Measurements from ENCODE around the gene KRTAP3-2. TPM values are rescaled to one million over a fixed set of nuclear protein-coding genes. Genes with fewer than 3 reads are reported as not detected.

KRTAP3-2 gene
- total RNA-seq, 4 donors from 2014 or later = not detected

- ATAC-seq (no peak), DNase-seq (no peak)
- intact Hi-C loops (cut with DNase I; ENCODE audit: low total_unique reads) (no loop called here), in situ Hi-C loops (cut with MboI; ENCODE audit: low sequenced_read_pairs in 4 of 4) (loop anchor here in 2 of 4 donors (25.0 kb wide), 2 partner anchors 98 to 102 kb away; partner anchors contain the start of genes KRT12 (in 1 of the 2), KRTAP2-2 (in 1 of the 2), KRTAP2-3 (in 1 of the 2) and KRTAP2-4 (in 1 of the 2))
- Histone ChIP-seq H3K4me3 (no peak overlapping the region), H3K27ac (no peak overlapping the region), H3K36me3 (no peaks in the 10 kb centered on the region), H3K9me3 (no peaks in the 10 kb centered on the region), H3K27me3 (no peaks in the 10 kb centered on the region), H3K4me1 (no peaks in the 10 kb centered on the region)
- TF ChIP-seq CTCF (IDR thresholded peaks at IDR 0.05 in 4 of 5, conservative IDR thresholded peaks at IDR 0.05 in 1 of 5) (no peak), POLR2A (IDR thresholded peaks at IDR 0.05) (no peak)
These were observed 39.6 kb downstream of the KRTAP3-2 start for GRCh38 chr17:40960144-40960543.

- H3K27ac ChIP-seq = no peak overlapping the region
- ATAC-seq (no peak), DNase-seq (no peak)
- H3K27me3 ChIP-seq = no peaks in the 10 kb centered on the region
- no peak overlapping the region for H3K4me3 ChIP-seq
- no peaks in the 10 kb centered on the region for H3K9me3 ChIP-seq
- H3K4me1 ChIP-seq = peaks cover 0 to under 1% of the 10 kb centered on the region in 2 donors
- intact Hi-C loops (cut with DNase I; ENCODE audit: low total_unique reads) = no loop called here
- no peak for TF ChIP-seq POLR2A (IDR thresholded peaks at IDR 0.05)
- no peak for TF ChIP-seq CTCF (IDR thresholded peaks at IDR 0.05 in 4 of 5, conservative IDR thresholded peaks at IDR 0.05 in 1 of 5)
- in situ Hi-C loops (cut with MboI; ENCODE audit: low sequenced_read_pairs in 4 of 4) = loop anchor here in 2 of 4 donors (25.0 kb wide), 2 partner anchors 96 to 104 kb away; partner anchors contain the start of genes KRT12 (in 1 of the 2), KRTAP2-2 (in 1 of the 2), KRTAP2-3 (in 1 of the 2) and KRTAP2-4 (in 1 of the 2)
- H3K36me3 ChIP-seq = no peaks in the 10 kb centered on the region
These were observed 41.4 kb downstream of the KRTAP3-2 start for GRCh38 chr17:40958086-40958953.

GRCh38 chr17:40956401-40957254 lies 43.1 kb downstream of the KRTAP3-2 start:
- no peaks in the 10 kb centered on the region for H3K36me3 ChIP-seq
- no peaks in the 10 kb centered on the region for H3K27me3 ChIP-seq
- H3K4me3 ChIP-seq = no peak overlapping the region
- no peak for ATAC-seq
- intact Hi-C loops (cut with DNase I; ENCODE audit: low total_unique reads) (no loop called here), in situ Hi-C loops (cut with MboI; ENCODE audit: low sequenced_read_pairs in 4 of 4) (loop anchor here in 2 of 4 donors (25.0 kb wide), 2 partner anchors 94 to 106 kb away; partner anchors contain the start of genes KRT12 (in 1 of the 2), KRTAP2-2 (in 1 of the 2), KRTAP2-3 (in 1 of the 2) and KRTAP2-4 (in 1 of the 2))
- no peak for DNase-seq
- no peak overlapping the region for H3K27ac ChIP-seq
- peaks cover 10 to 13% of the 10 kb centered on the region in 2 donors for H3K4me1 ChIP-seq
- H3K9me3 ChIP-seq = no peaks in the 10 kb centered on the region
- TF ChIP-seq CTCF (IDR thresholded peaks at IDR 0.05 in 4 of 5, conservative IDR thresholded peaks at IDR 0.05 in 1 of 5) = no peak
- no peak for TF ChIP-seq POLR2A (IDR thresholded peaks at IDR 0.05)

DNA sequence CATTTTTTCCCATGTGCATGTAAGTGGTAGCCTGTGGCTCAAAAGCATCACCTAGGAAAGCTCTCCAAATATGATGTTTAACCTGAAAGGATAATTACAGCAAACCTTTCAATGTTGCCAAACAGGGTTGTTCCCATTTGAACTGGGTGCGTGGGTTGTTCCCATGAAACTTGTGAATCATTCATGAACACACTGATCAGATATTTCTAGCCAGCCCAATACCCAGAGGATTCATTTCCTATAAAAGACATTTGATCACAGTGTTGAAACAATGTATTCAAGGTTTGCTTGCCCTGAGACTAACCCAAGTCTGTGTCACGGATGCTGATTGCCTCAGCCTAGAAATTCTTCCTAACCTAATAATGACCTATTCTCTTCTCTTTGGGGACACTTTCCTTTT lies 45.8 kb downstream of the KRTAP3-2 start:
- no peak for DNase-seq
- intact Hi-C loops (cut with DNase I; ENCODE audit: low total_unique reads) (loop anchor here (2.0 to 5.0 kb wide), 2 partner anchors 27 to 42 kb away; no protein-coding TSS in a partner anchor), in situ Hi-C loops (cut with MboI; ENCODE audit: low sequenced_read_pairs in 4 of 4) (loop anchor here in 2 of 4 donors (25.0 kb wide), 2 partner anchors 92 to 108 kb away; partner anchors contain the start of genes KRT12 (in 1 of the 2), KRTAP2-2 (in 1 of the 2), KRTAP2-3 (in 1 of the 2) and KRTAP2-4 (in 1 of the 2))
- Histone ChIP-seq H3K9me3 (no peaks in the 10 kb centered on the region), H3K36me3 (no peaks in the 10 kb centered on the region), H3K27ac (no peak overlapping the region), H3K27me3 (peaks cover 0 to 7% (median 3%) of the 10 kb centered on the region in 3 donors), H3K4me3 (no peak overlapping the region), H3K4me1 (peaks cover 13 to 14% of the 10 kb centered on the region in 2 donors)
- no peak for ATAC-seq
- TF ChIP-seq POLR2A (IDR thresholded peaks at IDR 0.05) (no peak), CTCF (IDR thresholded peaks at IDR 0.05 in 4 of 5, conservative IDR thresholded peaks at IDR 0.05 in 1 of 5) (no peak)
